ENCODE data around the gene RNF227.

Gene RNF227

GRCh38 chr17:7930841-7931631, 14.9 kb upstream of the RNF227 start:
- Histone ChIP-seq H3K4me3 (ENCODE audit: extremely low read depth, insufficient read depth, low read length, poor library complexity, severe bottlenecking) (peak overlapping the region; percentile 70), H3K4me1 (ENCODE audit: control insufficient read depth, insufficient read depth, low read length, poor library complexity, severe bottlenecking) (peaks cover 10% of the 10 kb centered on the region), H3K27ac (ENCODE audit: low read depth, low read length, severe bottlenecking) (no peak overlapping the region), H3K9me3 (ENCODE audit: control insufficient read depth, low read length) (no peaks in the 10 kb centered on the region), H3K36me3 (ENCODE audit: control insufficient read depth, insufficient read depth, low read length) (peaks cover 30% of the 10 kb centered on the region)
- 45 to 62% methylated on average over 9 to 12 of the region's 20 CpGs for WGBS, 2 experiments (ENCODE audit: insufficient coverage in 2 of 2)

GRCh38 chr17:7929158-7930023, 13.3 kb upstream of the RNF227 start, which contains the start of gene KCNAB3:
Gene KCNAB3 (minus strand): TSS chr17:7929856. CDS start chr17:7929435, 421 bp downstream.
- peaks cover 13% of the 10 kb centered on the region for H3K36me3 ChIP-seq (ENCODE audit: control insufficient read depth, insufficient read depth, low read length)

GRCh38 chr17:7927596-7927995, 11.5 kb upstream of the RNF227 start:
- Histone ChIP-seq H3K4me1 (ENCODE audit: control insufficient read depth, insufficient read depth, low read length, poor library complexity, severe bottlenecking) (peaks cover 4% of the 10 kb centered on the region), H3K27ac (ENCODE audit: low read depth, low read length, severe bottlenecking) (no peak overlapping the region), H3K36me3 (ENCODE audit: control insufficient read depth, insufficient read depth, low read length) (peaks cover 5% of the 10 kb centered on the region), H3K9me3 (ENCODE audit: control insufficient read depth, low read length) (no peaks in the 10 kb centered on the region), H3K4me3 (ENCODE audit: extremely low read depth, insufficient read depth, low read length, poor library complexity, severe bottlenecking) (no peak overlapping the region)
- 83 to 100% methylated on average over 3 of the region's 3 CpGs for WGBS, 2 experiments (ENCODE audit: insufficient coverage in 2 of 2)

More at GRCh38 chr17:7929158-7930023, 13.3 kb upstream of the RNF227 start, which contains the start of gene KCNAB3:
- Histone ChIP-seq H3K4me1 (ENCODE audit: control insufficient read depth, insufficient read depth, low read length, poor library complexity, severe bottlenecking) (peaks cover 10% of the 10 kb centered on the region), H3K4me3 (ENCODE audit: extremely low read depth, insufficient read depth, low read length, poor library complexity, severe bottlenecking) (peak within 1 kb of the TSS; percentile 70), H3K27ac (ENCODE audit: low read depth, low read length, severe bottlenecking) (no peak within 1 kb of the TSS), H3K9me3 (ENCODE audit: control insufficient read depth, low read length) (no peaks in the 10 kb centered on the region)
- WGBS, 2 experiments (ENCODE audit: insufficient coverage in 2 of 2) = 8 to 17% methylated on average over 30 to 38 of the region's 67 CpGs

DNA sequence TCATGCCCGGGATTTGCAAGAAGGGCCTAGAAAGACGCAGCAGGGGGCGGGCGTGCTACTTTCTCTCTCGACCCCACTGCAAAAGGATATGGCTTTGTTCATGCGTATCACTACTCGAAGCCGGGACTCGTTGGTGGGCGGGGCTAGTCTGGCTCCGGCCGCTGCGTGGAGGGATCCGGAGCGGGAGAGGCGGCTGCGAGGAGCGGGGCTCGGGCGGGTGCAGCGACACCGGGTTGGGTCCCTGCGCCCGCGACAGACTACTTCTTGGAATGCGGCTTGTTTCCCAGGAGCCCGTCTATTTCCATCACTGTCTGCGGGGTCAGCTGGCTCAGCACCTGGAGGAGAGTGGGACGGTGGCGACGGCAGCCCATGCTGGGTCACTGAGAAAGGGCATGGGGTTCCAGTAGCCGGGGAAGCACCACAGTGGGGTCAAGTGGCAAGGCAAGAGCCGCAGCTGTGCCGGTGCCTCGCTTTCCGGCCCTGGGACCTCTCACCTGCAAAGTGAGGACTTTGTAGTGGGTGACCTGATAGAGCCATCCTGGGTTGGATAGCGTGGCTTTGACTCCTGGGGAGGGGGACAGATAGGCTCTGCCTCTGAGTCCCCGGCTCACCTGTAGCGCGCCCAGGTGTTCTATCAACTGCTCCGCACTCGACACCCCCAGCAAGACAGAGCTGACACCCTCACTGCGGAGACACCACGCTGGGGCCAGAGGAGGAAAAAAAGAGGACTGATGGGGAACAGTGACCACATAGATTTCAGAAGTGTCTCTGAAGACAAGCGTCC, 6.9 kb upstream of the RNF227 start:
- 34% methylated on average over 39 of the region's 45 CpGs for WGBS, 2 experiments (ENCODE audit: insufficient coverage in 2 of 2)
- no peaks in the 10 kb centered on the region for H3K36me3 ChIP-seq (ENCODE audit: control insufficient read depth, insufficient read depth, low read length)
- H3K4me3 ChIP-seq (ENCODE audit: extremely low read depth, insufficient read depth, low read length, poor library complexity, severe bottlenecking) = peak overlapping the region; percentile 22
- H3K27ac ChIP-seq (ENCODE audit: low read depth, low read length, severe bottlenecking) = no peak overlapping the region
- no peaks in the 10 kb centered on the region for H3K9me3 ChIP-seq (ENCODE audit: control insufficient read depth, low read length)
- H3K4me1 ChIP-seq (ENCODE audit: control insufficient read depth, insufficient read depth, low read length, poor library complexity, severe bottlenecking) = peaks cover 7% of the 10 kb centered on the region

GRCh38 chr17:7922269-7922844, 6.3 kb upstream of the RNF227 start:
- Histone ChIP-seq H3K9me3 (ENCODE audit: control insufficient read depth, low read length) (no peaks in the 10 kb centered on the region), H3K4me1 (ENCODE audit: control insufficient read depth, insufficient read depth, low read length, poor library complexity, severe bottlenecking) (peaks cover 7% of the 10 kb centered on the region), H3K36me3 (ENCODE audit: control insufficient read depth, insufficient read depth, low read length) (no peaks in the 10 kb centered on the region), H3K27ac (ENCODE audit: low read depth, low read length, severe bottlenecking) (no peak overlapping the region), H3K4me3 (ENCODE audit: extremely low read depth, insufficient read depth, low read length, poor library complexity, severe bottlenecking) (peak overlapping the region; percentile 22)
- 61 to 63% methylated on average over 11 to 16 of the region's 16 CpGs for WGBS, 2 experiments (ENCODE audit: insufficient coverage in 2 of 2)

GRCh38 chr17:7916808-7917207, 719 bp upstream of the RNF227 start:
- 78 to 82% methylated on average over 2 of the region's 2 CpGs for WGBS, 2 experiments (ENCODE audit: insufficient coverage in 2 of 2)
- H3K4me3 ChIP-seq (ENCODE audit: extremely low read depth, insufficient read depth, low read length, poor library complexity, severe bottlenecking) = peak overlapping the region; percentile 52
- peak overlapping the region; percentile 66 for H3K27ac ChIP-seq (ENCODE audit: low read depth, low read length, severe bottlenecking)
- peaks cover 13% of the 10 kb centered on the region for H3K4me1 ChIP-seq (ENCODE audit: control insufficient read depth, insufficient read depth, low read length, poor library complexity, severe bottlenecking)
- no peaks in the 10 kb centered on the region for H3K9me3 ChIP-seq (ENCODE audit: control insufficient read depth, low read length)
- H3K36me3 ChIP-seq (ENCODE audit: control insufficient read depth, insufficient read depth, low read length) = peaks cover 5% of the 10 kb centered on the region

DNA sequence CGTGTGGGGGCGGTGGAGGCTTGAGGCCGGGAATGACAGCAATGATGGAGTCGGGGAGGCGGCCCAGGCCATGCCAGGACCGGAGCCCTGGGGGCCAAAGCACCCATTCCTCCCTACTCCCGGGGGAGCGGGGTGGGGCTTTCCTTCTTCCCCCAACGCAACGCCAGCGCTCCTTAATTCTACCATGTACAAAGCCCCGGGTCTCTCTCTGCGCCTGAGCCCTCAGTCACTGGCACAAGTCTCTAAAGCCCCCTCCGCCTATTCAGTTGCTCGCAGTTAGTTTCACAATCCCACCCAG, 245 bp upstream of the RNF227 start:
- Histone ChIP-seq H3K9me3 (ENCODE audit: control insufficient read depth, low read length) (no peaks in the 10 kb centered on the region), H3K36me3 (ENCODE audit: control insufficient read depth, insufficient read depth, low read length) (peaks cover 10% of the 10 kb centered on the region), H3K4me3 (ENCODE audit: extremely low read depth, insufficient read depth, low read length, poor library complexity, severe bottlenecking) (peak overlapping the region; percentile 52), H3K4me1 (ENCODE audit: control insufficient read depth, insufficient read depth, low read length, poor library complexity, severe bottlenecking) (peaks cover 13% of the 10 kb centered on the region), H3K27ac (ENCODE audit: low read depth, low read length, severe bottlenecking) (peak overlapping the region; percentile 66)
- WGBS, 2 experiments (ENCODE audit: insufficient coverage in 2 of 2) = 58 to 59% methylated on average over 12 to 15 of the region's 15 CpGs

DNA sequence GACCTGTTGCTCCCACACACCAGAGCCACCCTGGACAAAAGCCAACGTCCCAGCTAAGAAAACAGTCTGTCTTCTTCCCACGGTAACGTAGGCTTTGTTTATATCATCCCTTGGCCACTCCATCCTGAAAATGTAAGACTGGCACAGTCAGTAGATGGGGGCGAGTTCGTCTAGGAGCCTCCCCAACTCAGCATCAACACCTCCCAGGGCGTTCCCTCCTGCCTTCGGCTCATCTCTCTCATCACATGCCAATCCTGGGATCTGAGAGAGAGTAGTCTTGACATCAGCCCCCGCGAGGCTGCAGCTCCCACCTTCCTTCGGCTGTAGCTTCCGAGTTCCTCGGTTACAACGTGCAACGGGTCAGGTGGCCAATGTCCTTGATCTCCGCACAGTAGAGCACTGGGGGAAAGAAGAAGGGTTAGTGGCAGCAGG, 894 bp downstream of the RNF227 start:
- H3K9me3 ChIP-seq (ENCODE audit: control insufficient read depth, low read length) = no peaks in the 10 kb centered on the region
- H3K4me1 ChIP-seq (ENCODE audit: control insufficient read depth, insufficient read depth, low read length, poor library complexity, severe bottlenecking) = peaks cover 13% of the 10 kb centered on the region
- H3K27ac ChIP-seq (ENCODE audit: low read depth, low read length, severe bottlenecking) = peak overlapping the region; percentile 84
- H3K4me3 ChIP-seq (ENCODE audit: extremely low read depth, insufficient read depth, low read length, poor library complexity, severe bottlenecking) = peak overlapping the region; percentile 52
- WGBS, 2 experiments (ENCODE audit: insufficient coverage in 2 of 2) = 11 to 26% methylated on average over 5 to 10 of the region's 15 CpGs
- peaks cover 19% of the 10 kb centered on the region for H3K36me3 ChIP-seq (ENCODE audit: control insufficient read depth, insufficient read depth, low read length)

GRCh38 chr17:7912927-7913524, 3.1 kb downstream of the RNF227 start:
- H3K9me3 ChIP-seq (ENCODE audit: control insufficient read depth, low read length) = no peaks in the 10 kb centered on the region
- H3K36me3 ChIP-seq (ENCODE audit: control insufficient read depth, insufficient read depth, low read length) = peaks cover 40% of the 10 kb centered on the region
- WGBS, 2 experiments (ENCODE audit: insufficient coverage in 2 of 2) = 61 to 63% methylated on average over 2 of the region's 3 CpGs
- no peak overlapping the region for H3K4me3 ChIP-seq (ENCODE audit: extremely low read depth, insufficient read depth, low read length, poor library complexity, severe bottlenecking)
- peaks cover 13% of the 10 kb centered on the region for H3K4me1 ChIP-seq (ENCODE audit: control insufficient read depth, insufficient read depth, low read length, poor library complexity, severe bottlenecking)
- H3K27ac ChIP-seq (ENCODE audit: low read depth, low read length, severe bottlenecking) = no peak overlapping the region

GRCh38 chr17:7911116-7911515, 5.0 kb downstream of the RNF227 start:
- 91 to 100% methylated on average over 5 of the region's 9 CpGs for WGBS, 2 experiments (ENCODE audit: insufficient coverage in 2 of 2)
- Histone ChIP-seq H3K4me3 (ENCODE audit: extremely low read depth, insufficient read depth, low read length, poor library complexity, severe bottlenecking) (no peak overlapping the region), H3K9me3 (ENCODE audit: control insufficient read depth, low read length) (no peaks in the 10 kb centered on the region), H3K36me3 (ENCODE audit: control insufficient read depth, insufficient read depth, low read length) (peaks cover 59% of the 10 kb centered on the region), H3K4me1 (ENCODE audit: control insufficient read depth, insufficient read depth, low read length, poor library complexity, severe bottlenecking) (peaks cover 7% of the 10 kb centered on the region), H3K27ac (ENCODE audit: low read depth, low read length, severe bottlenecking) (no peak overlapping the region)
